ENCODE results near the gene PFN3.
"Not testable (repeated sequence)": the region's sequence is repeated elsewhere in the genome, so short reads cannot be mapped to it uniquely, and the experiment has no call there.

- TF ChIP-seq, protein P1, sequence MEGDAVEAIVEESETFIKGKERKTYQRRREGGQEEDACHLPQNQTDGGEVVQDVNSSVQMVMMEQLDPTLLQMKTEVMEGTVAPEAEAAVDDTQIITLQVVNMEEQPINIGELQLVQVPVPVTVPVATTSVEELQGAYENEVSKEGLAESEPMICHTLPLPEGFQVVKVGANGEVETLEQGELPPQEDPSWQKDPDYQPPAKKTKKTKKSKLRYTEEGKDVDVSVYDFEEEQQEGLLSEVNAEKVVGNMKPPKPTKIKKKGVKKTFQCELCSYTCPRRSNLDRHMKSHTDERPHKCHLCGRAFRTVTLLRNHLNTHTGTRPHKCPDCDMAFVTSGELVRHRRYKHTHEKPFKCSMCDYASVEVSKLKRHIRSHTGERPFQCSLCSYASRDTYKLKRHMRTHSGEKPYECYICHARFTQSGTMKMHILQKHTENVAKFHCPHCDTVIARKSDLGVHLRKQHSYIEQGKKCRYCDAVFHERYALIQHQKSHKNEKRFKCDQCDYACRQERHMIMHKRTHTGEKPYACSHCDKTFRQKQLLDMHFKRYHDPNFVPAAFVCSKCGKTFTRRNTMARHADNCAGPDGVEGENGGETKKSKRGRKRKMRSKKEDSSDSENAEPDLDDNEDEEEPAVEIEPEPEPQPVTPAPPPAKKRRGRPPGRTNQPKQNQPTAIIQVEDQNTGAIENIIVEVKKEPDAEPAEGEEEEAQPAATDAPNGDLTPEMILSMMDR (IDR thresholded peaks at IDR 0.05) = not testable (repeated sequence)
- TF ChIP-seq POLR2A, EP300 (IDR thresholded peaks at IDR 0.05): not testable (repeated sequence)
Observed at GRCh38 chr5:177375516-177375915, 24.9 kb downstream of the PFN3 start.

Data from sigmoid colon (tissue), 4 donors.